Gastroesophageal sphincter (tissue), 3 donors: ENCODE results near the gene NAV2.

Source experiments
- EP300 ChIP-seq: sonication (generic); formaldehyde crosslinking; IDR thresholded peaks from one replicate; pipeline ENCODE4 v1.6.1; 2017; ENCODE audit warnings: antibody characterized with exemption, mild to moderate bottlenecking
- POLR2AphosphoS5 ChIP-seq: sonication (generic); formaldehyde crosslinking; IDR thresholded peaks from one replicate; pipeline ENCODE4 v1.6.1; 2017; ENCODE audit warnings: antibody characterized with exemption
- TF ChIP-seq, protein P1 (sequence below), 4 experiments: fragments of 200-600 bp in 2 of 4; fragments of 450-650 bp in 2 of 4; sonication (generic) in 1 of 4; IDR thresholded peaks; one replicate each; pipeline ENCODE4 v1.5.1; 2017 to 2019; ENCODE audit warnings: antibody characterized with exemption in 4 of 4, mild to moderate bottlenecking in 2 of 4, moderate library complexity in 2 of 4

DNA sequence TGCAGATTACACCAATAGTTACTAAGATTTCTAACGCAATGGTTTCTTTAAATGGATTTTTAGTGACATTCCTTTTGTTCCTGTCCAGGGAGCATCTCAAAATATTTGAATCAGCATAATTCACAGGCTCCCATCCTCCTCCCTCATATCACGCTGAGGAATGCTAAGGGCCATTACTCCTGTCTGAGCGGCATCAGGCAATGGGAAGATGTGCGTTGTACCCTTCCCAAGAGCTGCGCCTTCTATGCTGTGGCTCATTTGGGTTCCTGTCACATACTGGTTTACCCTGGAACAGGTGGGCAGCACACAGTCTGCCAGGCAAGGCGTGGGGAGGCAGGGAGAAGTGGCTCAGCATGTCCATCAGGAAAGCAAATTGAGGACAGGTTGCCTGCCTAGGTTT is 325.8 kb downstream of the NAV2 start:
- TF ChIP-seq, protein P1, sequence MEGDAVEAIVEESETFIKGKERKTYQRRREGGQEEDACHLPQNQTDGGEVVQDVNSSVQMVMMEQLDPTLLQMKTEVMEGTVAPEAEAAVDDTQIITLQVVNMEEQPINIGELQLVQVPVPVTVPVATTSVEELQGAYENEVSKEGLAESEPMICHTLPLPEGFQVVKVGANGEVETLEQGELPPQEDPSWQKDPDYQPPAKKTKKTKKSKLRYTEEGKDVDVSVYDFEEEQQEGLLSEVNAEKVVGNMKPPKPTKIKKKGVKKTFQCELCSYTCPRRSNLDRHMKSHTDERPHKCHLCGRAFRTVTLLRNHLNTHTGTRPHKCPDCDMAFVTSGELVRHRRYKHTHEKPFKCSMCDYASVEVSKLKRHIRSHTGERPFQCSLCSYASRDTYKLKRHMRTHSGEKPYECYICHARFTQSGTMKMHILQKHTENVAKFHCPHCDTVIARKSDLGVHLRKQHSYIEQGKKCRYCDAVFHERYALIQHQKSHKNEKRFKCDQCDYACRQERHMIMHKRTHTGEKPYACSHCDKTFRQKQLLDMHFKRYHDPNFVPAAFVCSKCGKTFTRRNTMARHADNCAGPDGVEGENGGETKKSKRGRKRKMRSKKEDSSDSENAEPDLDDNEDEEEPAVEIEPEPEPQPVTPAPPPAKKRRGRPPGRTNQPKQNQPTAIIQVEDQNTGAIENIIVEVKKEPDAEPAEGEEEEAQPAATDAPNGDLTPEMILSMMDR (IDR thresholded peaks at IDR 0.05): no peak
- TF ChIP-seq EP300 (no peak), POLR2AphosphoS5 (no peak)
